OCI-LY1 (cell line): ENCODE data around the gene CSNK1D.

Experiments
- H2AFZ ChIP-seq: fragments of 200-600 bp; sonication (generic), shearing (Covaris generic); 2 replicates; pipeline ENCODE4 v1.6.0; 2014; ENCODE audit warnings: antibody characterized with exemption, mild to moderate bottlenecking, low read length
- H3F3A ChIP-seq: fragments of 200-600 bp; sonication (generic), shearing (Covaris generic); 2 replicates; pipeline ENCODE4 v1.6.0; 2014; ENCODE audit warnings: mild to moderate bottlenecking, antibody characterized with exemption, low read length, moderate library complexity; ENCODE audit not compliant: insufficient read depth
- H3K27ac ChIP-seq: fragments of 200-600 bp; sonication (generic); 2 replicates; pipeline ENCODE4 v1.5.1; 2014; ENCODE audit warnings: low read length, mixed run types, mild to moderate bottlenecking, low read depth; ENCODE audit not compliant: poor library complexity, severe bottlenecking
- H3K27me3 ChIP-seq: fragments of 200-600 bp; sonication (generic); 2 replicates; pipeline ENCODE4 v1.6.0; 2014; ENCODE audit warnings: antibody characterized with exemption, mild to moderate bottlenecking, low read length, moderate library complexity; ENCODE audit not compliant: insufficient read depth
- H3K36me3 ChIP-seq: fragments of 200-600 bp; sonication (generic); 2 replicates; pipeline ENCODE4 v1.6.1; 2014; ENCODE audit warnings: mild to moderate bottlenecking, antibody characterized with exemption, low read length, moderate library complexity, mixed read lengths; ENCODE audit not compliant: insufficient read depth
- H3K4me1 ChIP-seq: fragments of 200-600 bp; sonication (generic); 2 replicates; pipeline ENCODE4 v1.5.1; 2014; ENCODE audit warnings: mild to moderate bottlenecking, low read length, moderate library complexity; ENCODE audit not compliant: insufficient read depth, severe bottlenecking
- H3K4me2 ChIP-seq: fragments of 200-600 bp; sonication (generic), shearing (Covaris generic); 2 replicates; pipeline ENCODE4 v1.6.1; 2014; ENCODE audit warnings: low read length
- H3K4me3 ChIP-seq: fragments of 200-600 bp; sonication (generic); 2 replicates; pipeline ENCODE4 v1.5.1; 2014; ENCODE audit warnings: low read length, low read depth, mild to moderate bottlenecking, mixed read lengths; ENCODE audit not compliant: poor library complexity, severe bottlenecking
- H3K79me2 ChIP-seq: fragments of 200-600 bp; shearing (Covaris generic); 2 replicates; pipeline ENCODE4 v1.6.1; 2016; ENCODE audit warnings: mixed run types, low read length, mixed read lengths; ENCODE audit not compliant: insufficient read depth
- H3K9ac ChIP-seq: fragments of 200-600 bp; sonication (generic), shearing (Covaris generic); 2 replicates; pipeline ENCODE4 v1.6.1; 2014; ENCODE audit warnings: mild to moderate bottlenecking, low read length, mixed read lengths
- H3K9me2 ChIP-seq: fragments of 200-600 bp; sonication (generic), shearing (Covaris generic); 2 replicates; pipeline ENCODE4 v1.6.1; 2014; ENCODE audit warnings: low read depth, mild to moderate bottlenecking, low read length, mixed read lengths
- H3K9me3 ChIP-seq: fragments of 200-600 bp; shearing (Covaris generic); 2 replicates; pipeline ENCODE4 v1.6.1; 2014; ENCODE audit warnings: low read length, mixed read lengths
- H4K20me1 ChIP-seq: fragments of 200-600 bp; sonication (generic), shearing (Covaris generic); 2 replicates; pipeline ENCODE4 v1.6.0; 2016; ENCODE audit warnings: mild to moderate bottlenecking, low read length; ENCODE audit not compliant: insufficient read depth
- EZH2 ChIP-seq: fragments of 200-600 bp; sonication (generic), shearing (Covaris generic); IDR thresholded peaks from 2 replicates; pipeline ENCODE4 v1.8.0; 2017; ENCODE audit warnings: borderline replicate concordance, mixed run types, mild to moderate bottlenecking, antibody characterized with exemption, low read length, moderate library complexity, mixed read lengths
- TF ChIP-seq, protein P1 (sequence below): fragments of 200-600 bp; sonication (generic), shearing (Covaris generic); IDR thresholded peaks from 2 replicates; pipeline ENCODE4 v1.5.1; 2017; ENCODE audit warnings: mild to moderate bottlenecking, antibody characterized with exemption, low read length, moderate library complexity, mixed read lengths

Gene CSNK1D

DNA sequence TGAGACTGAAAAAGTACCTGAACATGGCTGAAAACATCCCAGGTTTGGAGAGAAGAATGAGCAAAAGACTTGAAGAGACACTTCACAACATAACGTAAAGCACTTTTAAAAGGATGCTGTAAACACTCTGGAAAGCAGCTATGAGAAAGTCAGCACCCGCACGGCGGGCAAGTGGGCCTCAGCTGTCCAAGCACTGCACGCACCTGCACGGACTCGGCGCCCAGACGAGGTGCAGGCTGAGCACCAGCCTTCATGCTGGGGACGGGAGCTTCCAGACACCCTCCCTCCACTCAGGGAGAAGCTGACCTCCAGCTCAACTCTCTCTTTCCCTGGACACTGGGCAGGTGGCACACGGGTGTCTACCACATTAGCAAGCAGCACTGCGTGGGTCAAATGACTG is 74.0 kb downstream of the CSNK1D start:
- H3F3A ChIP-seq: no peaks in the 10 kb centered on the region
- H3K4me2 ChIP-seq: no peak overlapping the region
- H3K4me1 ChIP-seq: no peaks in the 10 kb centered on the region
- no peaks in the 10 kb centered on the region for H3K9me3 ChIP-seq
- no peaks in the 10 kb centered on the region for H4K20me1 ChIP-seq
- no peak for TF ChIP-seq EZH2
- TF ChIP-seq, protein P1, sequence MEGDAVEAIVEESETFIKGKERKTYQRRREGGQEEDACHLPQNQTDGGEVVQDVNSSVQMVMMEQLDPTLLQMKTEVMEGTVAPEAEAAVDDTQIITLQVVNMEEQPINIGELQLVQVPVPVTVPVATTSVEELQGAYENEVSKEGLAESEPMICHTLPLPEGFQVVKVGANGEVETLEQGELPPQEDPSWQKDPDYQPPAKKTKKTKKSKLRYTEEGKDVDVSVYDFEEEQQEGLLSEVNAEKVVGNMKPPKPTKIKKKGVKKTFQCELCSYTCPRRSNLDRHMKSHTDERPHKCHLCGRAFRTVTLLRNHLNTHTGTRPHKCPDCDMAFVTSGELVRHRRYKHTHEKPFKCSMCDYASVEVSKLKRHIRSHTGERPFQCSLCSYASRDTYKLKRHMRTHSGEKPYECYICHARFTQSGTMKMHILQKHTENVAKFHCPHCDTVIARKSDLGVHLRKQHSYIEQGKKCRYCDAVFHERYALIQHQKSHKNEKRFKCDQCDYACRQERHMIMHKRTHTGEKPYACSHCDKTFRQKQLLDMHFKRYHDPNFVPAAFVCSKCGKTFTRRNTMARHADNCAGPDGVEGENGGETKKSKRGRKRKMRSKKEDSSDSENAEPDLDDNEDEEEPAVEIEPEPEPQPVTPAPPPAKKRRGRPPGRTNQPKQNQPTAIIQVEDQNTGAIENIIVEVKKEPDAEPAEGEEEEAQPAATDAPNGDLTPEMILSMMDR: no peak
- H3K36me3 ChIP-seq: peaks cover 7% of the 10 kb centered on the region; the same call in 1 of the 2 replicates
- no peaks in the 10 kb centered on the region for H3K79me2 ChIP-seq
- H3K27ac ChIP-seq: no peak overlapping the region
- no peak overlapping the region for H3K4me3 ChIP-seq
- H3K27me3 ChIP-seq: peaks cover 3% of the 10 kb centered on the region
- H3K9ac ChIP-seq: no peak overlapping the region
- H3K9me2 ChIP-seq: no peaks in the 10 kb centered on the region
- H2AFZ ChIP-seq: no peak overlapping the region

DNA sequence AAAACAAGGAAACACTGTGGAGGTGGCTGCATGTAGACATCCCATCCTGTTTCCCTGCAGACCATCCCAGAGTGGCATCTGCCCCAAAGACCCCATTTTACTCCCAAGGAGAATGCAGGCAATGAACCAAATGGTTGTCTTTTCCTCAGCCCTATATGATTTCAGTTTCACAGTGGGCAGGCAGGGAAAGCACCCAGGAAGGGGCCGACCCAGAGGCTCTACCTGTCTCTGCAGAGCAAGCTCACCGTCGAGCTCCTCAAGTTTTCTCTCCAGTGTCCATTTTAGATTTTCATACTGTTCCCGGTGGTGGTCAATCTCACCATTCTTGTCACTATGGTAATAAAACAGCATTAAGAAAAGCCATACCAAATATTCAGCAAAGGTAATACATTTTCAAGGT is 75.4 kb downstream of the CSNK1D start:
- Histone ChIP-seq H3K36me3 (peaks cover 7% of the 10 kb centered on the region; the same call in 1 of the 2 replicates), H2AFZ (no peak overlapping the region), H3F3A (no peaks in the 10 kb centered on the region), H3K27ac (no peak overlapping the region), H3K4me2 (no peak overlapping the region), H3K27me3 (peaks cover 3% of the 10 kb centered on the region), H3K9ac (no peak overlapping the region), H3K9me2 (no peaks in the 10 kb centered on the region), H3K79me2 (no peaks in the 10 kb centered on the region), H3K4me1 (no peaks in the 10 kb centered on the region), H3K4me3 (no peak overlapping the region), H4K20me1 (no peaks in the 10 kb centered on the region), H3K9me3 (no peaks in the 10 kb centered on the region)
- TF ChIP-seq, protein P1: no peak
- no peak for TF ChIP-seq EZH2

DNA sequence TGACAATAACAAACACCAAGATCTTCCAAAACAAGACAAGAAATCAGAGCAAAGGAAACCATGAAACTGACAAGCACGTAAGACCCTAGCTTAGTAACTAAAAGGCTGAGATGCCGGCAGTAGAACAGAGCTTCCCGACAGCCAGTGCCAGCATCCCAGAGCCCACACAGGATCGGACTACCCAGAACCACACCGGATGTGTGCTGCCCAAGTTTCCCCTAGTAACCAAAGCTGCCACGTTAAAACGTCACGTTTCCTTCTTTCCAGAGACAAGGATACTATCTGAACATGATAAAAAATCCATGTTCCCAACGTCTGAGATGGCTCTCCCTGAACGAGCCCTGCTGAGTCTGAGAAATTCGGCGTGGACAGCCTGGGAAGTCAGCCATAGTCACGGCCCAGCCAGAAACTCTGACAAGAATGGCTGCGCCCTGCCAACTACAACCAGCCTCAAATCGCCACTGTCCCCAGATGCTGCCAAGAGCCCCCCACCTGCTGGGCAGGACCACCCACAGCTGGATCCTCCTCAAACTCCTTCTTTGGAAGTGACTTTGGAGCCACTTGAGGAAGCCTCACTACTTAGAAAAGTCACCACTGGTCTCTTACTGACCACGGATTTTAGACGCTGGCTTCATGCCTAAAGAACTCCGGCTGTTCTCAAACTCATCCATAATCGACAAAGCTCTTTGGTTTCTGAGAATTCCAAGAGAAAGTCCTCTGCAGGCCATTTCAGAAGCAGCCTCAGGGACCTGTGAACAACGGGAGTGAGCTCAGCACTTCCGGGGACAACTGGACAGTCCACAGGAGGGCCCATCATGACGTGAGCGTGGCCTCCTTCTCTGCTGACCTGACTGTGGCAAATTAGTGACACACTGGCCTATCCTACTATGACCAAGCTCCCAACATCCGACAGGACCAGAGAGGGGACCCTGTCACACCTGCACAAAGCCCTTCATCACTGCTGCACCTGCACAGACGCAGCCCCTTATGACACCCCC is 77.5 kb downstream of the CSNK1D start:
- H3K9ac ChIP-seq: no peak overlapping the region
- peaks cover 7% of the 10 kb centered on the region; the same call in 1 of the 2 replicates for H3K36me3 ChIP-seq
- no peaks in the 10 kb centered on the region for H3F3A ChIP-seq
- no peak overlapping the region for H2AFZ ChIP-seq
- no peak for TF ChIP-seq EZH2
- TF ChIP-seq, protein P1: no peak
- H3K27me3 ChIP-seq: no peaks in the 10 kb centered on the region; the same call in 1 of the 2 replicates
- H3K4me2 ChIP-seq: no peak overlapping the region
- H3K79me2 ChIP-seq: no peaks in the 10 kb centered on the region
- no peaks in the 10 kb centered on the region for H3K9me3 ChIP-seq
- no peak overlapping the region for H3K4me3 ChIP-seq
- no peaks in the 10 kb centered on the region for H4K20me1 ChIP-seq
- H3K4me1 ChIP-seq: no peaks in the 10 kb centered on the region
- no peaks in the 10 kb centered on the region for H3K9me2 ChIP-seq
- H3K27ac ChIP-seq: no peak overlapping the region
